WTC11 (cell line): ENCODE measurements around the gene ACSL1. TPM values are rescaled to one million over a fixed set of nuclear protein-coding genes. Genes with fewer than 3 reads are reported as not detected.

ENCODE experiments used
- ATAC-seq: fragments of 200-7000 bp; cut with Tn5 transposase; 2 replicates; pipeline ENCODE4 v1.10.0; 2021; ENCODE audit warnings: mild to moderate bottlenecking, moderate library complexity
- CTCF ChIA-PET: fragments of 300-600 bp; sonication (Branson Sonifier 250); formaldehyde crosslinking; loops from one replicate; lab custom pipeline; 2021; ENCODE audit warnings: antibody characterized with exemption; lab: Charles Lee
- POLR2A ChIA-PET: fragments of 350-600 bp; sonication (Branson Sonifier 250); formaldehyde crosslinking; loops from one replicate; lab custom pipeline; 2021; ENCODE audit warnings: antibody characterized with exemption; lab: Charles Lee
- DNase-seq: peaks from one replicate; pipeline ENCODE4 v3.0.0; 2021; ENCODE audit warnings: low spot score
- H3K27ac Mint-ChIP-seq: 2 replicates; pipeline ENCODE4 v1.8.0; 2021; ENCODE audit warnings: mixed read lengths
- H3K27me3 Mint-ChIP-seq: 2 replicates; pipeline ENCODE4 v1.8.0; 2021; ENCODE audit warnings: low read depth, mild to moderate bottlenecking, moderate library complexity, mixed read lengths
- H3K36me3 Mint-ChIP-seq: 2 replicates; pipeline ENCODE4 v1.8.0; 2021; ENCODE audit warnings: mixed read lengths
- H3K4me1 Mint-ChIP-seq: 2 replicates; pipeline ENCODE4 v1.8.0; 2022; ENCODE audit warnings: mixed read lengths
- H3K4me3 Mint-ChIP-seq: 2 replicates; pipeline ENCODE4 v1.8.0; 2021; ENCODE audit warnings: mild to moderate bottlenecking, moderate library complexity, mixed read lengths
- H3K9me3 Mint-ChIP-seq: 2 replicates; pipeline ENCODE4 v1.8.0; 2021; ENCODE audit warnings: mixed read lengths
- CBFB ChIP-seq: sonication (generic); formaldehyde crosslinking; IDR thresholded peaks from 2 replicates; pipeline ENCODE4 v1.8.1; 2022; ENCODE audit warnings: mild to moderate bottlenecking, low read depth, missing genetic modification reagents
- CREM ChIP-seq: sonication (generic); formaldehyde crosslinking; IDR thresholded peaks from 2 replicates; pipeline ENCODE4 v1.8.1; 2022; ENCODE audit warnings: mild to moderate bottlenecking, missing genetic modification reagents, moderate library complexity
- FOXJ3 ChIP-seq: sonication (generic); formaldehyde crosslinking; IDR thresholded peaks from 2 replicates; pipeline ENCODE4 v1.9.0; 2021; ENCODE audit warnings: missing genetic modification reagents, mild to moderate bottlenecking, borderline replicate concordance
- FOXK1 ChIP-seq: sonication (generic); formaldehyde crosslinking; IDR thresholded peaks from 2 replicates; pipeline ENCODE4 v1.8.0; 2022; ENCODE audit warnings: mild to moderate bottlenecking, moderate library complexity, missing genetic modification reagents
- NR3C1 ChIP-seq: sonication (generic); formaldehyde crosslinking; conservative IDR thresholded peaks from 2 replicates; pipeline ENCODE4 v1.8.1; 2023; ENCODE audit warnings: low read depth, mild to moderate bottlenecking, missing genetic modification reagents
- RELA ChIP-seq: sonication (generic); formaldehyde crosslinking; IDR thresholded peaks from 2 replicates; pipeline ENCODE4 v1.8.1; 2022; ENCODE audit warnings: missing genetic modification reagents, mild to moderate bottlenecking, borderline replicate concordance
- TCF7 ChIP-seq: sonication (generic); formaldehyde crosslinking; IDR thresholded peaks from 2 replicates; pipeline ENCODE4 v1.8.0; 2022; ENCODE audit warnings: mild to moderate bottlenecking, low read depth, missing genetic modification reagents, moderate library complexity
- TEAD1 ChIP-seq: sonication (generic); formaldehyde crosslinking; IDR thresholded peaks from 2 replicates; pipeline ENCODE4 v1.8.0; 2022; ENCODE audit warnings: mild to moderate bottlenecking, missing genetic modification reagents
- ZNF232 ChIP-seq: sonication (generic); formaldehyde crosslinking; IDR thresholded peaks from 2 replicates; pipeline ENCODE4 v1.8.0; 2022; ENCODE audit warnings: mild to moderate bottlenecking, missing genetic modification reagents
- ZNF263 ChIP-seq: sonication (generic); formaldehyde crosslinking; IDR thresholded peaks from 2 replicates; pipeline ENCODE4 v1.8.1; 2022; ENCODE audit warnings: low read depth, mild to moderate bottlenecking, moderate library complexity, missing genetic modification reagents
- total RNA-seq: library from RNA; stranded (reverse); gene quantifications from 3 replicates; pipeline ENCODE4 v1.2.3, GENCODE V29; 2021
- TF ChIP-seq, protein P1 (sequence below): sonication (generic); formaldehyde crosslinking; IDR thresholded peaks from 2 replicates; pipeline ENCODE4 v1.8.1; 2023; ENCODE audit warnings: mild to moderate bottlenecking, missing genetic modification reagents, moderate library complexity
- TF ChIP-seq, protein P2 (sequence below): sonication (generic); formaldehyde crosslinking; IDR thresholded peaks from 2 replicates; pipeline ENCODE4 v1.8.1; 2023; ENCODE audit warnings: mild to moderate bottlenecking, missing genetic modification reagents
- TF ChIP-seq, protein P3 (sequence below): sonication (generic); formaldehyde crosslinking; IDR thresholded peaks from 2 replicates; pipeline ENCODE4 v1.8.0; 2023; ENCODE audit warnings: missing genetic modification reagents
- TF ChIP-seq, protein P4 (sequence below): sonication (generic); formaldehyde crosslinking; IDR thresholded peaks from 2 replicates; pipeline ENCODE4 v1.8.1; 2023; ENCODE audit warnings: mild to moderate bottlenecking, missing genetic modification reagents
- TF ChIP-seq, protein P5 (sequence below): sonication (generic); formaldehyde crosslinking; IDR thresholded peaks from 2 replicates; pipeline ENCODE4 v1.8.0; 2022; ENCODE audit warnings: mild to moderate bottlenecking, missing genetic modification reagents
- TF ChIP-seq, protein P6 (sequence below): fragments of 250-450 bp; sonication (Bioruptor Pico); conservative IDR thresholded peaks from 2 replicates; pipeline ENCODE4 v1.9.0; 2021; ENCODE audit warnings: mild to moderate bottlenecking
- TF ChIP-seq, protein P7 (sequence below): sonication (generic); formaldehyde crosslinking; IDR thresholded peaks from 2 replicates; pipeline ENCODE4 v1.8.0; 2022; ENCODE audit warnings: mild to moderate bottlenecking, missing genetic modification reagents

The ACSL1 gene
- total RNA-seq, 1 experiment from 2014 or later = 6.6 TPM

DNA sequence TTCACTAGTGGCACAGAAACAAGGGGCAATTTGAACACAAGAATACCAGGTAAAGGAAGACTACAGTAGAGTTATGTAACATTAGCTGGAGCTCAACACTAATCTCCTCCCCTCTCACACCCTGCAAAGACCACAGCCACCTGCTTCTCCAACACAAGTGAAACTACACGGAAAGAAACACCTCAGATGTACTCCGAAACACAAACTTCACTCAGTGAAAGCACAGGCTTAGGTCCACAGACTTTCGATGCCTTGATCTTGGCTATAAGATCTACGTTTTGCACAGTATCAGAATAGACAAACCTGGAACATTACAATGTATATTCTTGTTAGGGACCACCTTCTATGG, 7.6 kb downstream of the ACSL1 start (continued):
- TF ChIP-seq, protein P1, sequence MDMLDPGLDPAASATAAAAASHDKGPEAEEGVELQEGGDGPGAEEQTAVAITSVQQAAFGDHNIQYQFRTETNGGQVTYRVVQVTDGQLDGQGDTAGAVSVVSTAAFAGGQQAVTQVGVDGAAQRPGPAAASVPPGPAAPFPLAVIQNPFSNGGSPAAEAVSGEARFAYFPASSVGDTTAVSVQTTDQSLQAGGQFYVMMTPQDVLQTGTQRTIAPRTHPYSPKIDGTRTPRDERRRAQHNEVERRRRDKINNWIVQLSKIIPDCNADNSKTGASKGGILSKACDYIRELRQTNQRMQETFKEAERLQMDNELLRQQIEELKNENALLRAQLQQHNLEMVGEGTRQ (CRISPR knock-in tag) = no peak
- TF ChIP-seq, all 79 proteins: peak for 0

DNA sequence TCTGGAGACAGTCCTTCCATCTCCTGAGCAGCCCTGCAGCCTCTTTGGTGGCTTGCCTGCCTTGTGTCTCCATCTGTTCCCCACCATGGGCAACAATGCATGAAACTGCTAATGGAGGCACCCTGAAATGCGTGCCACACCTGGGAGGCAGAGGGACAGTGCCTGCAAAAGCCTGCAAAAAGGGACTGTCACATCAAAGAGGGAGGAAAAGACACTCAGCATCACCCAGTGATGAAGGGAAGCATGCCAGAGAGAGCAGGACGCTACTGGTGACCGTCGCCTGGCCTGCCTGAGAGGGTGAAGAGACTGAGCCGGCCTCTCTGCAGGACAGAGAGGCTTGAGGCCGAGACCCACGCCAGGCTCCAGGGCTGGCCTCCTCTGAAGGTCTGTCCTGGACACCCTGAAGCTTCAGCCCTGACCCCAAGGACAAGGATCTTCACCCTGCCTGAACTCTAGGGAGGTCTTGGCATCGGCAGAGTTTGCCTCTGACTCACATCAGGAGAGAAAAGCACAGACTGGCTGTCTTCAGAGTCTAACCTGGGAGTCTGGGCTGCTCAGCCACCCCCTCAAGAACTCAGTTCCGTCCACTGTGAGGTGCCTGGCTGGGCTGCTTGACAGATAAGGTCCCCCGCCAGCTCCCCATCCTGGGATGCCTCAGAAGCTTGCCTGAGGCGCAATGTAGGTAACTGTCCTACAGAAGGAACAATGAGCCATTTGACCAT, 8.1 kb downstream of the ACSL1 start:
- H3K36me3 Mint-ChIP-seq = no peaks in the 10 kb centered on the region
- H3K9me3 Mint-ChIP-seq = no peaks in the 10 kb centered on the region
- TF ChIP-seq FOXJ3 (CRISPR knock-in tag) (no peak), ZNF263 (CRISPR knock-in tag) (no peak)
- ATAC-seq (no peak), DNase-seq (no peak)
- CTCF ChIA-PET = no interaction called here
- H3K27me3 Mint-ChIP-seq = peaks cover 4% of the 10 kb centered on the region
- H3K4me1 Mint-ChIP-seq = peaks cover 17% of the 10 kb centered on the region
- no peak overlapping the region for H3K4me3 Mint-ChIP-seq
- no peak overlapping the region for H3K27ac Mint-ChIP-seq
- POLR2A ChIA-PET = no interaction called here

DNA sequence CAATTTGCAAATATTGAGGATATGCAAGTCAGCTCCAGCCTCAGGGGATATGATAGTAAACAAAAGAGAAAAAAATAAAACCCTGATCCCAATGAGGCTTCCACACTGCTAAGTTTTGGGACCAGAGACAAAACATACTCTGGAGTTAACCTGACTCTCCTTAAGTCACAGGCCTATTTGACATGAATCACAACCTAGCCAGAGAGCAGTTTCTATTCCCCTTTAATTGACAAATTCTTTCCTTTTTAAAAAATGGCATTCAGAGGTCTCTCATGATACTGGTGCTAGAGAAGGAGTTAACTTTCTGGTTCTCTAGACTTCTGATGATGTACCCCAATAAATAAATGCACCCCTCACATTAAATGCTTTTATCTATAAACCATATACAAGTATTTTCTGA, 8.8 kb downstream of the ACSL1 start:
- no peak for DNase-seq
- no peaks in the 10 kb centered on the region; the same call in none of the 2 replicates for H3K27me3 Mint-ChIP-seq
- no peak for TF ChIP-seq TEAD1 (CRISPR knock-in tag)
- no peak for TF ChIP-seq FOXK1 (CRISPR knock-in tag)
- TF ChIP-seq, protein P2, sequence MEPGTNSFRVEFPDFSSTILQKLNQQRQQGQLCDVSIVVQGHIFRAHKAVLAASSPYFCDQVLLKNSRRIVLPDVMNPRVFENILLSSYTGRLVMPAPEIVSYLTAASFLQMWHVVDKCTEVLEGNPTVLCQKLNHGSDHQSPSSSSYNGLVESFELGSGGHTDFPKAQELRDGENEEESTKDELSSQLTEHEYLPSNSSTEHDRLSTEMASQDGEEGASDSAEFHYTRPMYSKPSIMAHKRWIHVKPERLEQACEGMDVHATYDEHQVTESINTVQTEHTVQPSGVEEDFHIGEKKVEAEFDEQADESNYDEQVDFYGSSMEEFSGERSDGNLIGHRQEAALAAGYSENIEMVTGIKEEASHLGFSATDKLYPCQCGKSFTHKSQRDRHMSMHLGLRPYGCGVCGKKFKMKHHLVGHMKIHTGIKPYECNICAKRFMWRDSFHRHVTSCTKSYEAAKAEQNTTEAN (CRISPR knock-in tag) = no peak
- TF ChIP-seq, protein P3, sequence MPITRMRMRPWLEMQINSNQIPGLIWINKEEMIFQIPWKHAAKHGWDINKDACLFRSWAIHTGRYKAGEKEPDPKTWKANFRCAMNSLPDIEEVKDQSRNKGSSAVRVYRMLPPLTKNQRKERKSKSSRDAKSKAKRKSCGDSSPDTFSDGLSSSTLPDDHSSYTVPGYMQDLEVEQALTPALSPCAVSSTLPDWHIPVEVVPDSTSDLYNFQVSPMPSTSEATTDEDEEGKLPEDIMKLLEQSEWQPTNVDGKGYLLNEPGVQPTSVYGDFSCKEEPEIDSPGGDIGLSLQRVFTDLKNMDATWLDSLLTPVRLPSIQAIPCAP (CRISPR knock-in tag) = no peak
- no peak for TF ChIP-seq CREM (CRISPR knock-in tag)
- TF ChIP-seq, protein P4, sequence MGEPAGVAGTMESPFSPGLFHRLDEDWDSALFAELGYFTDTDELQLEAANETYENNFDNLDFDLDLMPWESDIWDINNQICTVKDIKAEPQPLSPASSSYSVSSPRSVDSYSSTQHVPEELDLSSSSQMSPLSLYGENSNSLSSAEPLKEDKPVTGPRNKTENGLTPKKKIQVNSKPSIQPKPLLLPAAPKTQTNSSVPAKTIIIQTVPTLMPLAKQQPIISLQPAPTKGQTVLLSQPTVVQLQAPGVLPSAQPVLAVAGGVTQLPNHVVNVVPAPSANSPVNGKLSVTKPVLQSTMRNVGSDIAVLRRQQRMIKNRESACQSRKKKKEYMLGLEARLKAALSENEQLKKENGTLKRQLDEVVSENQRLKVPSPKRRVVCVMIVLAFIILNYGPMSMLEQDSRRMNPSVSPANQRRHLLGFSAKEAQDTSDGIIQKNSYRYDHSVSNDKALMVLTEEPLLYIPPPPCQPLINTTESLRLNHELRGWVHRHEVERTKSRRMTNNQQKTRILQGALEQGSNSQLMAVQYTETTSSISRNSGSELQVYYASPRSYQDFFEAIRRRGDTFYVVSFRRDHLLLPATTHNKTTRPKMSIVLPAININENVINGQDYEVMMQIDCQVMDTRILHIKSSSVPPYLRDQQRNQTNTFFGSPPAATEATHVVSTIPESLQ (CRISPR knock-in tag) = no peak
- TF ChIP-seq, protein P5, sequence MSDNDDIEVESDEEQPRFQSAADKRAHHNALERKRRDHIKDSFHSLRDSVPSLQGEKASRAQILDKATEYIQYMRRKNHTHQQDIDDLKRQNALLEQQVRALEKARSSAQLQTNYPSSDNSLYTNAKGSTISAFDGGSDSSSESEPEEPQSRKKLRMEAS (CRISPR knock-in tag) = no peak
- no peak for TF ChIP-seq NR3C1 (CRISPR knock-in tag)
- no peak for TF ChIP-seq CBFB (CRISPR knock-in tag)
- TF ChIP-seq, protein P6, sequence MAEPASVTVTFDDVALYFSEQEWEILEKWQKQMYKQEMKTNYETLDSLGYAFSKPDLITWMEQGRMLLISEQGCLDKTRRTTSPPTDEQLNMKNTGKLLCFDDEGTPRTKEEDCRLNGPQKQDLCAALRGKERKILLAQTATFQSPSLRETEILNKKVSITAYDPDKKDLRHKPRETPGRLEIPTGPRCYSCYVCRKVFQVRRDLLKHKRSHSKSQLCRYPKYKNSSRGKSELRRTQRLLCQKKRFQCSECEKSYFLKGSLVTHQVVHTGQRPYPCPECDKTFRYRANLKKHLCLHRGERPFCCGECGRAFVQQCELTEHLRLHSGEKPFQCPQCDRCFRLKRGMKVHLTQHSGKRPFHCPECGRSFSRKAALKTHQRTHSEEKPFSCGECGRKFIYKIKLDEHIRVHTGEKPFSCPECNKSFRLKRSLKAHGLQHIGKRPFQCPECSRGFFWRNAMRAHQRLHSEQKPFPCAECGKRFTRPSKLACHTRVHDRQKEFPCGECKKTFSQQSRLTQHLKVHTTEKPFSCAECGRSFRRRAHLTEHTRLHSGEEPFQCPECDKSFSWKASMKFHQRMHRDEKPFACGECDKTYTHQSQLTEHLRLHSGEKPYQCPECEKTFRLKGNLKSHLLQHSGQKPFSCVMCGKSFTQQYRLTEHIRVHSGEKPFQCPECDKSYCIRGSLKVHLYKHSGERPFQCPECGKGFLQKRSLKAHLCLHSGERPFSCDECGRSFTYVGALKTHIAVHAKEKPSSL (CRISPR knock-in tag) = no peak
- no peak for TF ChIP-seq TCF7
- no peak for TF ChIP-seq ZNF232
- TF ChIP-seq RELA (CRISPR knock-in tag) = no peak
- TF ChIP-seq, protein P7, sequence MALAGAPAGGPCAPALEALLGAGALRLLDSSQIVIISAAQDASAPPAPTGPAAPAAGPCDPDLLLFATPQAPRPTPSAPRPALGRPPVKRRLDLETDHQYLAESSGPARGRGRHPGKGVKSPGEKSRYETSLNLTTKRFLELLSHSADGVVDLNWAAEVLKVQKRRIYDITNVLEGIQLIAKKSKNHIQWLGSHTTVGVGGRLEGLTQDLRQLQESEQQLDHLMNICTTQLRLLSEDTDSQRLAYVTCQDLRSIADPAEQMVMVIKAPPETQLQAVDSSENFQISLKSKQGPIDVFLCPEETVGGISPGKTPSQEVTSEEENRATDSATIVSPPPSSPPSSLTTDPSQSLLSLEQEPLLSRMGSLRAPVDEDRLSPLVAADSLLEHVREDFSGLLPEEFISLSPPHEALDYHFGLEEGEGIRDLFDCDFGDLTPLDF (CRISPR knock-in tag) = no peak
- TF ChIP-seq, all 79 proteins: peak for 0
- Mint-ChIP-seq H3K27ac (no peak overlapping the region), H3K36me3 (no peaks in the 10 kb centered on the region), H3K4me3 (no peak overlapping the region), H3K9me3 (no peaks in the 10 kb centered on the region), H3K4me1 (peaks cover 20% of the 10 kb centered on the region)
- CTCF ChIA-PET = no interaction called here
- POLR2A ChIA-PET = no interaction called here
- no peak for ATAC-seq
